Mononuclear cell (primary cell): Measurements from ENCODE around the gene TANK. TPM values are rescaled to one million over a fixed set of nuclear protein-coding genes. Genes with fewer than 3 reads are reported as not detected.

Experiments used
- H3K27me3 ChIP-seq: 2 replicates; pipeline ENCODE4 v1.6.0; 2011; ENCODE audit warnings: low read length, control low read depth; ENCODE audit not compliant: insufficient read depth
- H3K4me1 ChIP-seq: 2 replicates; pipeline ENCODE4 v1.5.1; 2011; ENCODE audit warnings: mild to moderate bottlenecking, low read length, control low read depth; ENCODE audit not compliant: insufficient read depth
- H3K4me3 ChIP-seq: 2 replicates; pipeline ENCODE4 v1.5.1; 2011; ENCODE audit warnings: mild to moderate bottlenecking, low read length, moderate library complexity
- H3K9me3 ChIP-seq: 2 replicates; pipeline ENCODE4 v1.5.1; 2011; ENCODE audit warnings: low read depth, mild to moderate bottlenecking, control low read depth, low read length
- total RNA-seq: library from RNA; depleted of rRNA; stranded (reverse); fragments of >200 nt; gene quantifications from one replicate; pipeline ENCODE4 v1.2.3, GENCODE V29; 2012

The TANK gene
- total RNA-seq, 1 donor, result 275 TPM

- no peaks in the 10 kb centered on the region for H3K9me3 ChIP-seq
- H3K4me3 ChIP-seq, result no peak overlapping the region
- no peaks in the 10 kb centered on the region for H3K27me3 ChIP-seq
- H3K4me1 ChIP-seq, result no peaks in the 10 kb centered on the region
These were observed 59.0 kb downstream of the TANK start for GRCh38 chr2:161219211-161219610.

- H3K9me3 ChIP-seq, result no peaks in the 10 kb centered on the region
- no peak overlapping the region for H3K4me3 ChIP-seq
- no peaks in the 10 kb centered on the region for H3K4me1 ChIP-seq
- no peaks in the 10 kb centered on the region for H3K27me3 ChIP-seq
These were observed 63.0 kb downstream of the TANK start for GRCh38 chr2:161223139-161223732.

GRCh38 chr2:161228511-161229240 lies 68.4 kb downstream of the TANK start:
- no peak overlapping the region for H3K4me3 ChIP-seq
- H3K4me1 ChIP-seq, result no peaks in the 10 kb centered on the region
- no peaks in the 10 kb centered on the region for H3K9me3 ChIP-seq
- H3K27me3 ChIP-seq, result no peaks in the 10 kb centered on the region

- no peaks in the 10 kb centered on the region for H3K4me1 ChIP-seq
- H3K27me3 ChIP-seq, result no peaks in the 10 kb centered on the region
- no peak overlapping the region for H3K4me3 ChIP-seq
- H3K9me3 ChIP-seq, result no peaks in the 10 kb centered on the region
These were observed 70.7 kb downstream of the TANK start for GRCh38 chr2:161230959-161231358.

GRCh38 chr2:161232571-161232970 lies 72.3 kb downstream of the TANK start:
- H3K4me3 ChIP-seq, result no peak overlapping the region
- H3K27me3 ChIP-seq, result no peaks in the 10 kb centered on the region
- H3K4me1 ChIP-seq, result peaks cover 11% of the 10 kb centered on the region
- H3K9me3 ChIP-seq, result no peaks in the 10 kb centered on the region

GRCh38 chr2:161233858-161234431 lies 73.7 kb downstream of the TANK start:
- no peak overlapping the region for H3K4me3 ChIP-seq
- no peaks in the 10 kb centered on the region for H3K9me3 ChIP-seq
- no peaks in the 10 kb centered on the region for H3K27me3 ChIP-seq
- peaks cover 23% of the 10 kb centered on the region for H3K4me1 ChIP-seq

- no peak overlapping the region for H3K4me3 ChIP-seq
- peaks cover 25% of the 10 kb centered on the region for H3K4me1 ChIP-seq
- H3K27me3 ChIP-seq, result no peaks in the 10 kb centered on the region
- no peaks in the 10 kb centered on the region for H3K9me3 ChIP-seq
These were observed 74.4 kb downstream of the TANK start for GRCh38 chr2:161234627-161235026.

GRCh38 chr2:161237392-161238264 lies 77.4 kb downstream of the TANK start:
- Histone ChIP-seq H3K27me3 (no peaks in the 10 kb centered on the region), H3K4me1 (peaks cover 25% of the 10 kb centered on the region), H3K9me3 (no peaks in the 10 kb centered on the region), H3K4me3 (peak overlapping the region; percentile 38)

GRCh38 chr2:161238265-161238559 lies 78.0 kb downstream of the TANK start:
- peak overlapping the region; percentile 38 for H3K4me3 ChIP-seq
- no peaks in the 10 kb centered on the region for H3K9me3 ChIP-seq
- H3K27me3 ChIP-seq, result no peaks in the 10 kb centered on the region
- peaks cover 27% of the 10 kb centered on the region for H3K4me1 ChIP-seq

GRCh38 chr2:161238560-161239325 lies 78.5 kb downstream of the TANK start:
- H3K4me3 ChIP-seq, result peak overlapping the region; percentile 38
- H3K4me1 ChIP-seq, result peaks cover 32% of the 10 kb centered on the region
- H3K9me3 ChIP-seq, result no peaks in the 10 kb centered on the region
- no peaks in the 10 kb centered on the region for H3K27me3 ChIP-seq

GRCh38 chr2:161239326-161240109 lies 79.3 kb downstream of the TANK start:
- H3K9me3 ChIP-seq, result no peaks in the 10 kb centered on the region
- H3K4me3 ChIP-seq, result no peak overlapping the region
- H3K4me1 ChIP-seq, result peaks cover 40% of the 10 kb centered on the region
- no peaks in the 10 kb centered on the region for H3K27me3 ChIP-seq

GRCh38 chr2:161241894-161242293 lies 81.7 kb downstream of the TANK start:
- Histone ChIP-seq H3K4me1 (peaks cover 40% of the 10 kb centered on the region), H3K27me3 (no peaks in the 10 kb centered on the region), H3K4me3 (no peak overlapping the region), H3K9me3 (no peaks in the 10 kb centered on the region)

GRCh38 chr2:161243312-161243711 lies 83.1 kb downstream of the TANK start:
- Histone ChIP-seq H3K4me1 (peaks cover 26% of the 10 kb centered on the region), H3K9me3 (no peaks in the 10 kb centered on the region), H3K4me3 (no peak overlapping the region), H3K27me3 (no peaks in the 10 kb centered on the region)

GRCh38 chr2:161243905-161244304 lies 83.7 kb downstream of the TANK start:
- Histone ChIP-seq H3K4me1 (peaks cover 21% of the 10 kb centered on the region), H3K9me3 (no peaks in the 10 kb centered on the region), H3K27me3 (no peaks in the 10 kb centered on the region), H3K4me3 (peak overlapping the region; percentile 42)
